Spleen (tissue), 11 donors: ENCODE measurements around the gene ANKS1B. TPM values are rescaled to one million over a fixed set of nuclear protein-coding genes. Genes with fewer than 3 reads are reported as not detected.

Experiments
- DNase-seq: peaks from one replicate; pipeline ENCODE4 v3.0.0-alpha.2; 2020
- H3K27ac ChIP-seq, 8 donors: fragments of 200-600 bp; sonication (generic) in 7 of 8; 1 replicate in 4 of 8; 2 replicates in 4 of 8; pipeline versions ENCODE4 v1.5.0 to v1.8.0; 2016 to 2021; ENCODE audit warnings: inconsistent platforms in 4 of 8, mild to moderate bottlenecking in 4 of 8, moderate library complexity in 1 of 8
- H3K27me3 ChIP-seq, 7 donors: fragments of 200-600 bp; sonication (generic) in 6 of 7; replicated peaks in 1 of 7; 1 replicate in 4 of 7; 2 replicates in 3 of 7; pipeline versions ENCODE4 v1.5.0 to v1.8.0; 2016 to 2021; ENCODE audit warnings: inconsistent platforms in 3 of 7, mild to moderate bottlenecking in 1 of 7
- H3K36me3 ChIP-seq, 6 donors: fragments of 200-600 bp; sonication (generic) in 5 of 6; 1 replicate in 4 of 6; 2 replicates in 2 of 6; pipeline versions ENCODE4 v1.5.0 to v1.8.0; 2016 to 2021; ENCODE audit warnings: inconsistent platforms in 2 of 6
- H3K4me1 ChIP-seq, 6 donors: fragments of 200-600 bp; sonication (generic) in 5 of 6; 1 replicate in 3 of 6; 2 replicates in 3 of 6; pipeline versions ENCODE4 v1.5.0 to v1.8.0; 2016 to 2021; ENCODE audit warnings: inconsistent platforms in 3 of 6
- H3K4me3 ChIP-seq, 8 donors: fragments of 200-600 bp; sonication (generic) in 7 of 8; 1 replicate in 4 of 8; 2 replicates in 4 of 8; pipeline versions ENCODE4 v1.5.0 to v1.8.0; 2016 to 2021; ENCODE audit warnings: inconsistent platforms in 4 of 8, mild to moderate bottlenecking in 4 of 8, moderate library complexity in 2 of 8
- H3K9me3 ChIP-seq, 8 donors: fragments of 200-600 bp; sonication (generic) in 7 of 8; 1 replicate in 4 of 8; 2 replicates in 4 of 8; pipeline versions ENCODE4 v1.5.0 to v1.8.0; 2016 to 2021; ENCODE audit warnings: inconsistent platforms in 4 of 8
- POLR2A ChIP-seq, 3 donors: fragments of 450-650 bp; IDR thresholded peaks; one replicate each; pipeline ENCODE4 v1.5.1; 2017; ENCODE audit warnings: antibody characterized with exemption in 3 of 3, mild to moderate bottlenecking in 1 of 3
- POLR2AphosphoS5 ChIP-seq, 3 donors: sonication (generic); formaldehyde crosslinking; IDR thresholded peaks; one replicate each; pipeline ENCODE4 v1.5.1; 2017; ENCODE audit warnings: antibody characterized with exemption in 3 of 3
- WGBS, 5 donors: extraction: QIAGEN DNeasy Blood & Tissue Kit in 3 of 5; methylation state at CpG; one replicate each; pipeline versions ENCODE4 v1.1.5 to v1.1.7; 2013 to 2018; 5-methylcytosine and 5-hydroxymethylcytosine counted together
- intact Hi-C: fragments of 100-400 bp; cut with DNase I; formaldehyde crosslinking; loops from one replicate; pipeline ENCODE4 v1.15.0; 2023; ENCODE audit warnings: low total_unique reads
- polyA plus RNA-seq, 3 donors: library from polyadenylated mRNA; stranded (reverse); fragments of 200-250 nt; gene quantifications; one replicate each; pipeline ENCODE4 v1.2.1, GENCODE V29; 2013
- total RNA-seq, 7 donors: library from RNA; depleted of rRNA in 3 of 7; stranded (reverse); fragments of >200 nt in 3 of 7; fragmentation: NEBNext Ultra II Directional in 4 of 7; extraction: Animal tissue kit (Norgen Biotek cat#: 25700) in 4 of 7; gene quantifications; one replicate each; pipeline versions ENCODE4 v1.1.0 to v1.2.1, GENCODE V29; 2016 to 2021
- TF ChIP-seq, protein P1 (sequence below), 11 experiments: fragments of 200-600 bp in 7 of 11; fragments of 450-650 bp in 4 of 11; sonication (generic) in 4 of 11; IDR thresholded peaks in 8 of 11; conservative IDR thresholded peaks in 3 of 11; 1 replicate in 7 of 11; 2 replicates in 4 of 11; pipeline versions ENCODE4 v1.4.0 to v1.8.0; 2016 to 2021; ENCODE audit warnings: antibody characterized with exemption in 11 of 11, inconsistent platforms in 4 of 11, mild to moderate bottlenecking in 1 of 11
- donor health status: healthy with polysubstance abuse.
- donor health status: DM: no; HTN: no; CAD: no; lungs with moderate emphysema.
- donor health status: DM: no; HTN: no; CAD: no.
- donor health status: Bipolar disorder and iron deficiency.
- donor health status: healthy.
- donor health status: DM: no; HTN: no; CAD: no.
- donor health status: DM: yes; HTN: yes; CAD: no.

ANKS1B gene
- total and polyA plus RNA-seq, 10 donors = 0.21 to 8.0 (median 4.2) TPM

DNA sequence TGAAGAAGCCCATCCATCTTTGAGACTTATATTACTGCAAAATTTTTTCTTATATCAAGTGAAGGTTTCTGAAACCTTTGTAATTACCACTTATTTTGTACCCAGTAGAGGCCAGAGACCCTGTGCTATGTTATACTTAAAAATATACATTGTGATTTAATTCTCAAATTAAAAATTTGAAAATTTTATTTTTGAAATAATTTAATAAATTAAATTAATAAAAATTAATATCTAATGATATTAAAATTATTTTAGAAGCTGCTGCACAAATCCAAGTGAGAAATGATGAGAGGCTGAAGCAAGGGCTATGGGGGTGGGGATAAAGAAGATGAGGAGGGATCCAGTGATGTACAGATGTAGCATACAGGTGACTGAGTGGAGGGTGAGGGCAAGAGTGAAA is 1080.9 kb downstream of the ANKS1B start:
- no peaks in the 10 kb centered on the region for H3K9me3 ChIP-seq
- no peaks in the 10 kb centered on the region for H3K4me1 ChIP-seq
- DNase-seq = no peak
- no peak overlapping the region for H3K27ac ChIP-seq
- H3K4me3 ChIP-seq = no peak overlapping the region
- TF ChIP-seq, protein P1, sequence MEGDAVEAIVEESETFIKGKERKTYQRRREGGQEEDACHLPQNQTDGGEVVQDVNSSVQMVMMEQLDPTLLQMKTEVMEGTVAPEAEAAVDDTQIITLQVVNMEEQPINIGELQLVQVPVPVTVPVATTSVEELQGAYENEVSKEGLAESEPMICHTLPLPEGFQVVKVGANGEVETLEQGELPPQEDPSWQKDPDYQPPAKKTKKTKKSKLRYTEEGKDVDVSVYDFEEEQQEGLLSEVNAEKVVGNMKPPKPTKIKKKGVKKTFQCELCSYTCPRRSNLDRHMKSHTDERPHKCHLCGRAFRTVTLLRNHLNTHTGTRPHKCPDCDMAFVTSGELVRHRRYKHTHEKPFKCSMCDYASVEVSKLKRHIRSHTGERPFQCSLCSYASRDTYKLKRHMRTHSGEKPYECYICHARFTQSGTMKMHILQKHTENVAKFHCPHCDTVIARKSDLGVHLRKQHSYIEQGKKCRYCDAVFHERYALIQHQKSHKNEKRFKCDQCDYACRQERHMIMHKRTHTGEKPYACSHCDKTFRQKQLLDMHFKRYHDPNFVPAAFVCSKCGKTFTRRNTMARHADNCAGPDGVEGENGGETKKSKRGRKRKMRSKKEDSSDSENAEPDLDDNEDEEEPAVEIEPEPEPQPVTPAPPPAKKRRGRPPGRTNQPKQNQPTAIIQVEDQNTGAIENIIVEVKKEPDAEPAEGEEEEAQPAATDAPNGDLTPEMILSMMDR (IDR thresholded peaks at IDR 0.05 in 8 of 11, conservative IDR thresholded peaks at IDR 0.05 in 3 of 11) = no peak
- TF ChIP-seq POLR2AphosphoS5 (IDR thresholded peaks at IDR 0.05) (no peak), POLR2A (IDR thresholded peaks at IDR 0.05) (no peak)
- intact Hi-C loops = no loop called here
- no peaks in the 10 kb centered on the region for H3K27me3 ChIP-seq
- H3K36me3 ChIP-seq = no peaks in the 10 kb centered on the region

- Histone ChIP-seq H3K27ac (no peak overlapping the region), H3K27me3 (peaks cover 0 to 26% (median 4%) of the 10 kb centered on the region in 7 donors), H3K4me3 (no peak overlapping the region), H3K9me3 (no peaks in the 10 kb centered on the region), H3K4me1 (no peaks in the 10 kb centered on the region), H3K36me3 (no peaks in the 10 kb centered on the region)
- TF ChIP-seq POLR2AphosphoS5 (IDR thresholded peaks at IDR 0.05) (no peak), POLR2A (IDR thresholded peaks at IDR 0.05) (no peak)
- TF ChIP-seq, protein P1 (IDR thresholded peaks at IDR 0.05 in 8 of 11, conservative IDR thresholded peaks at IDR 0.05 in 3 of 11) = no peak
- DNase-seq = no peak
- 39 to 51% (median 42%) methylated on average over 2 of the region's 2 CpGs for WGBS, 5 donors
- intact Hi-C loops = no loop called here
Observed at GRCh38 chr12:98901189-98901588, 1083.5 kb downstream of the ANKS1B start.

DNA sequence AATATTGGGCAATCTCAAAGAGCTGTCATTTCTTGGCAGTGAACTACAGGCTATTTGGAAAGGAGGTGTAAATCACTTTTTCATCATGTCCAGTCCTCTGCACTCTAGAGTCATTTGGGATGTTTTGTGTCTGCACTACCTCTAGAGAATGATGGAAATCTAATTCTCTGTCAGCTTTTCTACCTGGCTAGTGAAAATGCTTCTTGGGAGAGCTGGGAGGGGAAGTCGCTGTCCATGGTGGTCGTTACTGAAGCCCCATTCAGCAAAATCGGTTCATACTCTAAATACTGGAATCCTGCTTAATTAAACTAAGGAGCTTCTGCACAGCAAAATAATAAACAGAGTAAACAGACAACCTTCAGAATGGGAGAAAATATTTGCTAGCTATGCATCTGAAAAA is 1087.8 kb downstream of the ANKS1B start:
- WGBS, 5 donors = 10 to 20% (median 17%) methylated on average over 3 of the region's 3 CpGs
- Histone ChIP-seq H3K36me3 (no peaks in the 10 kb centered on the region), H3K4me1 (peaks cover 0 to 20% (median 6%) of the 10 kb centered on the region in 6 donors), H3K4me3 (no peak overlapping the region), H3K27ac (no peak overlapping the region), H3K27me3 (peaks cover 0 to 68% (median 44%) of the 10 kb centered on the region in 7 donors), H3K9me3 (no peaks in the 10 kb centered on the region)
- TF ChIP-seq, protein P1 (IDR thresholded peaks at IDR 0.05 in 8 of 11, conservative IDR thresholded peaks at IDR 0.05 in 3 of 11) = no peak
- TF ChIP-seq POLR2AphosphoS5 (IDR thresholded peaks at IDR 0.05) (no peak), POLR2A (IDR thresholded peaks at IDR 0.05) (no peak)
- intact Hi-C loops = no loop called here
- no peak for DNase-seq

- 1 to 5% (median 3%) methylated on average over 5 to 60 of the region's 60 CpGs for WGBS, 5 donors
- H3K27ac ChIP-seq = no peak overlapping the region
- no peaks in the 10 kb centered on the region for H3K36me3 ChIP-seq
- H3K4me3 ChIP-seq = peak overlapping the region in 7 of 8 donors; percentile 7 to 57 (median 17)
- DNase-seq = no peak
- H3K9me3 ChIP-seq = no peaks in the 10 kb centered on the region
- intact Hi-C loops = no loop called here
- TF ChIP-seq POLR2A (IDR thresholded peaks at IDR 0.05) (no peak), POLR2AphosphoS5 (IDR thresholded peaks at IDR 0.05) (no peak)
- TF ChIP-seq, protein P1 (IDR thresholded peaks at IDR 0.05 in 8 of 11, conservative IDR thresholded peaks at IDR 0.05 in 3 of 11) = no peak
- H3K4me1 ChIP-seq = peaks cover 0 to 20% (median 6%) of the 10 kb centered on the region in 6 donors
- peaks cover 0 to 86% (median 46%) of the 10 kb centered on the region in 7 donors for H3K27me3 ChIP-seq
Observed at GRCh38 chr12:98895086-98895651, 1089.6 kb downstream of the ANKS1B start.
